ENCODE results near the gene ZNF469. TPM values are rescaled to one million over a fixed set of nuclear protein-coding genes. Genes with fewer than 3 reads are reported as not detected.
"Not testable (repeated sequence)": the region's sequence is repeated elsewhere in the genome, so short reads cannot be mapped to it uniquely, and the experiment has no call there.

Gene ZNF469
- total RNA-seq, 1 donor from 2014 or later, result 28.7 TPM

DNA sequence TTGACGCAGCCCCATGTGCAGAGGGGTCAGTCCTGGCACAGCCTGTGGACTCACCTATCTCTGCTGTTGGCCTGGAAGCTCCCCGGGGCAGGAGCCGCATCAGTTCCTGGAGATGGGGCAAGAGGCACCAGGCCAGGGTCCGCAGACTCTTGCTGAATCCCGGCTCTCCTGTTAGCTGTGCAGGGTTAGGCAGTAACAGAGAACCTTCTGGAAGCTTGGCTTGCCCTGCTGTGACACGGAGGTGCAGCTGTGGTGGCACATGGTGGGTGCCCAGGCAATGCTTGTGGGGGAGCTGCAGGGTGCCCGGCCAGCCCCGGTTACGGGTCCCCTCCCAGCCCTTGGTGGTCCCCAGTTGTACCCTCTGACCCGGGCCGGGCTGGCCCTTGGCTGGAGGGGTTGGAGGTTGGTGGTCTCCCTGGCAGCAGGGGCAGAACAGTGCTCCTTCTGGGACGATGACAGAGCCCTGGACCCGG, 26.0 kb upstream of the ZNF469 start:
- DNase-seq (ENCODE audit: low spot score in 2 of 2, unreplicated experiment in 2 of 2), result no peak
- Mint-ChIP-seq H3K27ac (no peak overlapping the region), H3K27me3 (ENCODE audit: low read depth) (peaks cover 14% of the 10 kb centered on the region), H3K9me3 (peaks cover 7% of the 10 kb centered on the region), H3K4me1 (no peaks in the 10 kb centered on the region), H3K4me3 (no peak overlapping the region), H3K36me3 (peaks cover 2% of the 10 kb centered on the region)
- TF ChIP-seq, protein P1, sequence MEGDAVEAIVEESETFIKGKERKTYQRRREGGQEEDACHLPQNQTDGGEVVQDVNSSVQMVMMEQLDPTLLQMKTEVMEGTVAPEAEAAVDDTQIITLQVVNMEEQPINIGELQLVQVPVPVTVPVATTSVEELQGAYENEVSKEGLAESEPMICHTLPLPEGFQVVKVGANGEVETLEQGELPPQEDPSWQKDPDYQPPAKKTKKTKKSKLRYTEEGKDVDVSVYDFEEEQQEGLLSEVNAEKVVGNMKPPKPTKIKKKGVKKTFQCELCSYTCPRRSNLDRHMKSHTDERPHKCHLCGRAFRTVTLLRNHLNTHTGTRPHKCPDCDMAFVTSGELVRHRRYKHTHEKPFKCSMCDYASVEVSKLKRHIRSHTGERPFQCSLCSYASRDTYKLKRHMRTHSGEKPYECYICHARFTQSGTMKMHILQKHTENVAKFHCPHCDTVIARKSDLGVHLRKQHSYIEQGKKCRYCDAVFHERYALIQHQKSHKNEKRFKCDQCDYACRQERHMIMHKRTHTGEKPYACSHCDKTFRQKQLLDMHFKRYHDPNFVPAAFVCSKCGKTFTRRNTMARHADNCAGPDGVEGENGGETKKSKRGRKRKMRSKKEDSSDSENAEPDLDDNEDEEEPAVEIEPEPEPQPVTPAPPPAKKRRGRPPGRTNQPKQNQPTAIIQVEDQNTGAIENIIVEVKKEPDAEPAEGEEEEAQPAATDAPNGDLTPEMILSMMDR (IDR thresholded peaks at IDR 0.05; ENCODE audit: unreplicated experiment), result no peak

GRCh38 chr16:88357317-88358022, 25.3 kb upstream of the ZNF469 start:
- Mint-ChIP-seq H3K36me3 (peaks cover 2% of the 10 kb centered on the region), H3K27me3 (ENCODE audit: low read depth) (peaks cover 20% of the 10 kb centered on the region), H3K4me3 (no peak overlapping the region), H3K9me3 (peaks cover 14% of the 10 kb centered on the region), H3K4me1 (no peaks in the 10 kb centered on the region), H3K27ac (no peak overlapping the region)
- TF ChIP-seq, protein P1 (IDR thresholded peaks at IDR 0.05; ENCODE audit: unreplicated experiment), result no peak
- DNase-seq (ENCODE audit: low spot score in 2 of 2, unreplicated experiment in 2 of 2), result no peak

GRCh38 chr16:88358023-88358420, 24.7 kb upstream of the ZNF469 start:
- no peak overlapping the region for H3K27ac Mint-ChIP-seq
- H3K4me3 Mint-ChIP-seq, result no peak overlapping the region
- peaks cover 20% of the 10 kb centered on the region for H3K9me3 Mint-ChIP-seq
- no peak for DNase-seq (ENCODE audit: low spot score in 2 of 2, unreplicated experiment in 2 of 2)
- TF ChIP-seq, protein P1 (IDR thresholded peaks at IDR 0.05; ENCODE audit: unreplicated experiment), result no peak
- H3K4me1 Mint-ChIP-seq, result no peaks in the 10 kb centered on the region
- H3K27me3 Mint-ChIP-seq (ENCODE audit: low read depth), result peaks cover 23% of the 10 kb centered on the region
- peaks cover 2% of the 10 kb centered on the region for H3K36me3 Mint-ChIP-seq

- Mint-ChIP-seq H3K9me3 (peaks cover 24% of the 10 kb centered on the region), H3K36me3 (peaks cover 2% of the 10 kb centered on the region), H3K27me3 (ENCODE audit: low read depth) (peaks cover 25% of the 10 kb centered on the region), H3K4me3 (no peak overlapping the region), H3K27ac (no peak overlapping the region), H3K4me1 (no peaks in the 10 kb centered on the region)
- DNase-seq (ENCODE audit: low spot score in 2 of 2, unreplicated experiment in 2 of 2), result no peak
- TF ChIP-seq, protein P1 (IDR thresholded peaks at IDR 0.05; ENCODE audit: unreplicated experiment), result no peak
Measured at GRCh38 chr16:88359008-88359407, 23.8 kb upstream of the ZNF469 start.

DNA sequence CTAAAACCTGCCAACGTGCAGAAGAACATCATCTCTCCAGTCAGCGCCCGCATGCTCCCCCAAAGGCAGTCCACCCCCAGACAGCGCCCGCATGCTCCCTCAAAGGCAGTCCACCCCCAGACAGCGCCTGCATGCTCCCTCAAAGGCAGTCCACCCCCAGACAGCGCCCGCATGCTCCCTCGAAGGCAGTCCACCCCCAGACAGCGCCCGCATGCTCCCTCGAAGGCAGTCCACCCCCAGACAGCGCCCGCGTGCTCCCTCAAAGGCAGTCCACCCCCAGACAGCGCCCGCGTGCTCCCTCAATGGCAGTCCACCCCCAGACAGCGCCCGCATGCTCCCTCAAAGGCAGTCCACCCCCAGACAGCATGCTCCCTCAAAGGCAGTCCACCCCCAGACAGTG, 22.4 kb upstream of the ZNF469 start:
- peaks cover 24% of the 10 kb centered on the region for H3K9me3 Mint-ChIP-seq
- H3K27ac Mint-ChIP-seq; H3K4me3 Mint-ChIP-seq; H3K36me3 Mint-ChIP-seq; DNase-seq (ENCODE audit: low spot score in 2 of 2, unreplicated experiment in 2 of 2); H3K4me1 Mint-ChIP-seq: not testable (repeated sequence)
- peaks cover 25% of the 10 kb centered on the region for H3K27me3 Mint-ChIP-seq (ENCODE audit: low read depth)

DNA sequence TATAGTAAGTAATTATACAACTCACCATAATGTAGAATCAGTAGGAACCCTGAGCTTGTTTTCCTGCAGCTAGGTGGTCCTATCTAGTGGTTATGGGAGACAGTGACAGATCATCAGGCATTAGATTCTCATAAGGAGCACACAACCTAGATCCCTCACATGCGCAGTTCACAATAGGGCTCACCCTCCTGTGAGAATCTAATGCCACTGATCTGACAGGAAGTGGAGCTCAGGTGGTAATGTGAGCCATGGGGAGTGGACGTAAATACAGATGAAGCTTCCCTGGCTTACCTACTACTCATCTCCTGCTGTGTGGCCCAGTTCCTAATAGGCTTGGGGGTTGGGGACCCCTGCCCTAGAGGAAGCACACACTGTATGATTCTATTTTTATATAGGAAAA, 21.8 kb upstream of the ZNF469 start:
- Mint-ChIP-seq H3K4me3 (no peak overlapping the region), H3K27ac (no peak overlapping the region), H3K36me3 (peaks cover 2% of the 10 kb centered on the region), H3K27me3 (ENCODE audit: low read depth) (peaks cover 25% of the 10 kb centered on the region), H3K4me1 (no peaks in the 10 kb centered on the region), H3K9me3 (peaks cover 24% of the 10 kb centered on the region)
- TF ChIP-seq, protein P1 (IDR thresholded peaks at IDR 0.05; ENCODE audit: unreplicated experiment), result no peak
- no peak for DNase-seq (ENCODE audit: low spot score in 2 of 2, unreplicated experiment in 2 of 2)

All from mesothelial cell of epicardium (in vitro differentiated cells).